ENCODE measurements around the gene UBTD1.

The UBTD1 gene

GRCh38 chr10:97563337-97563736 lies 64.6 kb downstream of the UBTD1 start:
- no peak for DNase-seq (ENCODE audit: low spot score)
- no CpG with 5 or more reads among the region's 4 CpGs for WGBS, 2 donors (ENCODE audit: extremely low coverage in 2 of 2, insufficient read length in 2 of 2, insufficient replicate concordance in 1 of 2)
- Histone ChIP-seq H3K4ac (ENCODE audit: low read length) (no peak overlapping the region), H3K79me1 (ENCODE audit: low read depth, low read length) (no peaks in the 10 kb centered on the region), H3K27ac (replicated peaks; ENCODE audit: low read length) (no peak overlapping the region), H3K18ac (ENCODE audit: low read length) (no peak overlapping the region), H3K36me3 (replicated peaks in 1 of 2; ENCODE audit: control insufficient read depth in 2 of 2, insufficient read depth in 2 of 2, low read length in 2 of 2) (no peaks in the 10 kb centered on the region), H2AK5ac (ENCODE audit: low read depth, low read length) (no peak overlapping the region), H2BK12ac (ENCODE audit: low read length) (no peak overlapping the region), H3K27me3 (ENCODE audit: control insufficient read depth in 3 of 3, insufficient read depth in 3 of 3, low read depth in 1 of 3, low read length in 3 of 3) (no peaks in the 10 kb centered on the region), H2BK120ac (ENCODE audit: low read depth, low read length) (no peak overlapping the region), H2AFZ (ENCODE audit: low read length) (no peak overlapping the region), H3K4me3 (ENCODE audit: low read length in 2 of 2) (no peak overlapping the region), H4K91ac (ENCODE audit: low read depth, low read length, poor library complexity) (no peak overlapping the region), H3K4me2 (ENCODE audit: insufficient read depth, low read length, poor library complexity, severe bottlenecking) (no peak overlapping the region), H3K14ac (ENCODE audit: low read length) (no peak overlapping the region), H4K8ac (ENCODE audit: low read depth, low read length) (no peak overlapping the region), H3K4me1 (ENCODE audit: control insufficient read depth in 2 of 2, insufficient read depth in 1 of 2, low read depth in 1 of 2, low read length in 2 of 2) (no peaks in the 10 kb centered on the region), H3K9ac (ENCODE audit: low read depth, low read length, poor library complexity) (no peak overlapping the region), H3K23ac (ENCODE audit: low read depth, low read length, poor library complexity) (no peak overlapping the region), H3K9me3 (replicated peaks in 1 of 2; ENCODE audit: control insufficient read depth in 2 of 2, insufficient read depth in 1 of 2, low read depth in 1 of 2, low read length in 2 of 2) (peaks cover 0 to 4% of the 10 kb centered on the region in 2 donors), H2BK15ac (ENCODE audit: low read length) (no peak overlapping the region), H2BK5ac (ENCODE audit: low read length) (no peak overlapping the region)

GRCh38 chr10:97564776-97565175 lies 66.1 kb downstream of the UBTD1 start:
- no peak overlapping the region for H2BK120ac ChIP-seq (ENCODE audit: low read depth, low read length)
- H3K79me1 ChIP-seq (ENCODE audit: low read depth, low read length) = no peaks in the 10 kb centered on the region
- no peak overlapping the region for H3K27ac ChIP-seq (replicated peaks; ENCODE audit: low read length)
- H4K91ac ChIP-seq (ENCODE audit: low read depth, low read length, poor library complexity) = no peak overlapping the region
- H2AFZ ChIP-seq (ENCODE audit: low read length) = no peak overlapping the region
- peaks cover 0 to 4% of the 10 kb centered on the region in 2 donors for H3K9me3 ChIP-seq (replicated peaks in 1 of 2; ENCODE audit: control insufficient read depth in 2 of 2, insufficient read depth in 1 of 2, low read depth in 1 of 2, low read length in 2 of 2)
- no peak overlapping the region for H3K14ac ChIP-seq (ENCODE audit: low read length)
- no peak overlapping the region for H3K4me2 ChIP-seq (ENCODE audit: insufficient read depth, low read length, poor library complexity, severe bottlenecking)
- DNase-seq (ENCODE audit: low spot score) = no peak
- no peak overlapping the region for H3K18ac ChIP-seq (ENCODE audit: low read length)
- H3K36me3 ChIP-seq (replicated peaks in 1 of 2; ENCODE audit: control insufficient read depth in 2 of 2, insufficient read depth in 2 of 2, low read length in 2 of 2) = peaks cover 0 to 2% of the 10 kb centered on the region in 2 donors
- no peak overlapping the region for H2BK15ac ChIP-seq (ENCODE audit: low read length)
- no peak overlapping the region for H4K8ac ChIP-seq (ENCODE audit: low read depth, low read length)
- H3K4me3 ChIP-seq (ENCODE audit: low read length in 2 of 2) = no peak overlapping the region
- no CpG with 5 or more reads among the region's 4 CpGs for WGBS, 2 donors (ENCODE audit: extremely low coverage in 2 of 2, insufficient read length in 2 of 2, insufficient replicate concordance in 1 of 2)
- H2BK12ac ChIP-seq (ENCODE audit: low read length) = no peak overlapping the region
- H3K4me1 ChIP-seq (ENCODE audit: control insufficient read depth in 2 of 2, insufficient read depth in 1 of 2, low read depth in 1 of 2, low read length in 2 of 2) = no peaks in the 10 kb centered on the region
- H3K9ac ChIP-seq (ENCODE audit: low read depth, low read length, poor library complexity) = no peak overlapping the region
- no peak overlapping the region for H2BK5ac ChIP-seq (ENCODE audit: low read length)
- no peak overlapping the region for H3K23ac ChIP-seq (ENCODE audit: low read depth, low read length, poor library complexity)
- no peaks in the 10 kb centered on the region for H3K27me3 ChIP-seq (ENCODE audit: control insufficient read depth in 3 of 3, insufficient read depth in 3 of 3, low read depth in 1 of 3, low read length in 3 of 3)
- H3K4ac ChIP-seq (ENCODE audit: low read length) = no peak overlapping the region
- H2AK5ac ChIP-seq (ENCODE audit: low read depth, low read length) = no peak overlapping the region

- no peak overlapping the region for H2BK120ac ChIP-seq (ENCODE audit: low read depth, low read length)
- no peak overlapping the region for H2BK5ac ChIP-seq (ENCODE audit: low read length)
- WGBS, 2 donors (ENCODE audit: extremely low coverage in 2 of 2, insufficient read length in 2 of 2, insufficient replicate concordance in 1 of 2) = no CpG with 5 or more reads among the region's 2 CpGs
- H4K91ac ChIP-seq (ENCODE audit: low read depth, low read length, poor library complexity) = no peak overlapping the region
- H2AK5ac ChIP-seq (ENCODE audit: low read depth, low read length) = no peak overlapping the region
- H3K79me1 ChIP-seq (ENCODE audit: low read depth, low read length) = no peaks in the 10 kb centered on the region
- no peak overlapping the region for H3K4ac ChIP-seq (ENCODE audit: low read length)
- H2BK12ac ChIP-seq (ENCODE audit: low read length) = no peak overlapping the region
- no peak overlapping the region for H3K9ac ChIP-seq (ENCODE audit: low read depth, low read length, poor library complexity)
- no peak overlapping the region for H3K4me3 ChIP-seq (ENCODE audit: low read length in 2 of 2)
- H3K14ac ChIP-seq (ENCODE audit: low read length) = no peak overlapping the region
- no peak overlapping the region for H3K4me2 ChIP-seq (ENCODE audit: insufficient read depth, low read length, poor library complexity, severe bottlenecking)
- no peak overlapping the region for H4K8ac ChIP-seq (ENCODE audit: low read depth, low read length)
- H3K4me1 ChIP-seq (ENCODE audit: control insufficient read depth in 2 of 2, insufficient read depth in 1 of 2, low read depth in 1 of 2, low read length in 2 of 2) = no peaks in the 10 kb centered on the region
- no peaks in the 10 kb centered on the region for H3K27me3 ChIP-seq (ENCODE audit: control insufficient read depth in 3 of 3, insufficient read depth in 3 of 3, low read depth in 1 of 3, low read length in 3 of 3)
- no peaks in the 10 kb centered on the region for H3K9me3 ChIP-seq (replicated peaks in 1 of 2; ENCODE audit: control insufficient read depth in 2 of 2, insufficient read depth in 1 of 2, low read depth in 1 of 2, low read length in 2 of 2)
- H3K18ac ChIP-seq (ENCODE audit: low read length) = no peak overlapping the region
- no peak for DNase-seq (ENCODE audit: low spot score)
- peaks cover 0 to 2% of the 10 kb centered on the region in 2 donors for H3K36me3 ChIP-seq (replicated peaks in 1 of 2; ENCODE audit: control insufficient read depth in 2 of 2, insufficient read depth in 2 of 2, low read length in 2 of 2)
- no peak overlapping the region for H2BK15ac ChIP-seq (ENCODE audit: low read length)
- no peak overlapping the region for H2AFZ ChIP-seq (ENCODE audit: low read length)
- no peak overlapping the region for H3K23ac ChIP-seq (ENCODE audit: low read depth, low read length, poor library complexity)
- H3K27ac ChIP-seq (replicated peaks; ENCODE audit: low read length) = no peak overlapping the region
These were observed 67.7 kb downstream of the UBTD1 start for GRCh38 chr10:97566336-97566996.

- no peak overlapping the region for H2BK120ac ChIP-seq (ENCODE audit: low read depth, low read length)
- no peak overlapping the region for H3K4ac ChIP-seq (ENCODE audit: low read length)
- no peak overlapping the region for H2BK12ac ChIP-seq (ENCODE audit: low read length)
- no peak overlapping the region for H3K4me2 ChIP-seq (ENCODE audit: insufficient read depth, low read length, poor library complexity, severe bottlenecking)
- no peak overlapping the region for H2AK5ac ChIP-seq (ENCODE audit: low read depth, low read length)
- no peak overlapping the region for H2AFZ ChIP-seq (ENCODE audit: low read length)
- no peak for DNase-seq (ENCODE audit: low spot score)
- no peak overlapping the region for H3K9ac ChIP-seq (ENCODE audit: low read depth, low read length, poor library complexity)
- H3K9me3 ChIP-seq (replicated peaks in 1 of 2; ENCODE audit: control insufficient read depth in 2 of 2, insufficient read depth in 1 of 2, low read depth in 1 of 2, low read length in 2 of 2) = no peaks in the 10 kb centered on the region
- H3K23ac ChIP-seq (ENCODE audit: low read depth, low read length, poor library complexity) = peak overlapping the region; percentile 65
- peak overlapping the region; percentile 48 for H3K18ac ChIP-seq (ENCODE audit: low read length)
- H4K91ac ChIP-seq (ENCODE audit: low read depth, low read length, poor library complexity) = no peak overlapping the region
- WGBS, 2 donors (ENCODE audit: extremely low coverage in 2 of 2, insufficient read length in 2 of 2, insufficient replicate concordance in 1 of 2) = no CpG with 5 or more reads among the region's 15 CpGs
- H3K27ac ChIP-seq (replicated peaks; ENCODE audit: low read length) = no peak overlapping the region
- H3K79me1 ChIP-seq (ENCODE audit: low read depth, low read length) = no peaks in the 10 kb centered on the region
- no peak overlapping the region for H3K4me3 ChIP-seq (ENCODE audit: low read length in 2 of 2)
- H2BK15ac ChIP-seq (ENCODE audit: low read length) = no peak overlapping the region
- H3K14ac ChIP-seq (ENCODE audit: low read length) = peak overlapping the region; percentile 38
- no peaks in the 10 kb centered on the region for H3K4me1 ChIP-seq (ENCODE audit: control insufficient read depth in 2 of 2, insufficient read depth in 1 of 2, low read depth in 1 of 2, low read length in 2 of 2)
- peaks cover 0 to 2% of the 10 kb centered on the region in 2 donors for H3K36me3 ChIP-seq (replicated peaks in 1 of 2; ENCODE audit: control insufficient read depth in 2 of 2, insufficient read depth in 2 of 2, low read length in 2 of 2)
- no peak overlapping the region for H4K8ac ChIP-seq (ENCODE audit: low read depth, low read length)
- H2BK5ac ChIP-seq (ENCODE audit: low read length) = no peak overlapping the region
- H3K27me3 ChIP-seq (ENCODE audit: control insufficient read depth in 3 of 3, insufficient read depth in 3 of 3, low read depth in 1 of 3, low read length in 3 of 3) = no peaks in the 10 kb centered on the region
These were observed 69.2 kb downstream of the UBTD1 start for GRCh38 chr10:97567891-97568290.
